ENCODE measurements around the gene ARHGAP1.

GRCh38 chr11:46679241-46680163, 20.9 kb downstream of the ARHGAP1 start:
- TF ChIP-seq CTCF (conservative IDR thresholded peaks at IDR 0.05) (no peak), EZH2 (IDR thresholded peaks at IDR 0.05; ENCODE audit: low read depth) (no peak)
